H9 (cell line): ENCODE measurements around the gene SDK2. TPM values are rescaled to one million over a fixed set of nuclear protein-coding genes. Genes with fewer than 3 reads are reported as not detected.

Experiments
- DNase-seq: peaks from one replicate; pipeline ENCODE4 v3.0.0-alpha.2; 2017
- H2AFZ ChIP-seq: one replicate; pipeline ENCODE4 v1.6.1; 2013; ENCODE audit warnings: mild to moderate bottlenecking, low read length, control low read depth, moderate library complexity
- H2AK5ac ChIP-seq: 2 replicates; pipeline ENCODE4 v1.6.1; 2013; ENCODE audit warnings: low read length, control low read depth, mixed read lengths; ENCODE audit not compliant: insufficient read length
- H2BK120ac ChIP-seq: one replicate; pipeline ENCODE4 v1.6.1; 2013; ENCODE audit warnings: low read depth, mild to moderate bottlenecking, low read length, control low read depth, inconsistent platforms; ENCODE audit not compliant: poor library complexity, severe bottlenecking
- H2BK12ac ChIP-seq: 2 replicates; pipeline ENCODE4 v1.6.1; 2013; ENCODE audit warnings: low read length, control low read depth, mixed read lengths, low read depth; ENCODE audit not compliant: insufficient read length
- H2BK15ac ChIP-seq: 2 replicates; pipeline ENCODE4 v1.6.1; 2013; ENCODE audit warnings: low read depth, low read length, control low read depth
- H2BK20ac ChIP-seq: one replicate; pipeline ENCODE4 v1.6.1; 2013; ENCODE audit warnings: low read depth, mild to moderate bottlenecking, low read length, control low read depth, inconsistent platforms; ENCODE audit not compliant: poor library complexity, severe bottlenecking
- H2BK5ac ChIP-seq: 2 replicates; pipeline ENCODE4 v1.6.1; 2013; ENCODE audit warnings: low read length, control low read depth, mixed read lengths; ENCODE audit not compliant: insufficient read length
- H3K14ac ChIP-seq: 2 replicates; pipeline ENCODE4 v1.6.1; 2013; ENCODE audit warnings: low read length, control low read depth; ENCODE audit not compliant: insufficient read depth
- H3K18ac ChIP-seq: 2 replicates; pipeline ENCODE4 v1.6.1; 2013; ENCODE audit warnings: low read depth, mild to moderate bottlenecking, mixed read lengths, low read length, control low read depth; ENCODE audit not compliant: insufficient read length
- H3K23ac ChIP-seq: 2 replicates; pipeline ENCODE4 v1.6.1; 2013; ENCODE audit warnings: low read length, control low read depth, mixed read lengths, low read depth; ENCODE audit not compliant: insufficient read length
- H3K23me2 ChIP-seq: 2 replicates; pipeline ENCODE4 v1.6.1; 2013; ENCODE audit warnings: low read depth, mild to moderate bottlenecking, mixed read lengths, low read length, control low read depth; ENCODE audit not compliant: insufficient read length, poor library complexity, severe bottlenecking
- H3K27ac ChIP-seq: 2 replicates; pipeline ENCODE4 v1.5.1; 2013; ENCODE audit warnings: low read length, control low read depth, mixed read lengths, low read depth; ENCODE audit not compliant: insufficient read length
- H3K27me3 ChIP-seq: 2 replicates; pipeline ENCODE4 v1.6.1; 2013; ENCODE audit warnings: low read length, control low read depth, inconsistent platforms; ENCODE audit not compliant: insufficient read depth
- H3K4ac ChIP-seq: 2 replicates; pipeline ENCODE4 v1.6.1; 2013; ENCODE audit warnings: low read depth, mild to moderate bottlenecking, control low read depth, inconsistent platforms, low read length, moderate library complexity
- H3K4me1 ChIP-seq: 2 replicates; pipeline ENCODE4 v1.6.1; 2013; ENCODE audit warnings: low read length, control low read depth, inconsistent platforms; ENCODE audit not compliant: insufficient read depth
- H3K4me2 ChIP-seq: 2 replicates; pipeline ENCODE4 v1.6.1; 2013; ENCODE audit warnings: low read length, control low read depth, mixed read lengths; ENCODE audit not compliant: insufficient read length, insufficient read depth
- H3K56ac ChIP-seq: 2 replicates; pipeline ENCODE4 v1.6.1; 2013; ENCODE audit warnings: low read depth, mild to moderate bottlenecking, mixed read lengths, low read length, control low read depth; ENCODE audit not compliant: insufficient read length
- H3K79me1 ChIP-seq: 2 replicates; pipeline ENCODE4 v1.6.1; 2013; ENCODE audit warnings: low read depth, mild to moderate bottlenecking, moderate library complexity, low read length, control low read depth, inconsistent platforms; ENCODE audit not compliant: insufficient read depth, poor library complexity, severe bottlenecking
- H3K79me2 ChIP-seq: 2 replicates; pipeline ENCODE4 v1.6.1; 2013; ENCODE audit warnings: low read length, control low read depth, inconsistent platforms; ENCODE audit not compliant: insufficient read depth
- H3K9ac ChIP-seq: 2 replicates; pipeline ENCODE4 v1.6.1; 2013; ENCODE audit warnings: low read length, control low read depth, mixed read lengths; ENCODE audit not compliant: insufficient read length; ENCODE audit errors: extremely low read depth
- H3K9me3 ChIP-seq: one replicate; pipeline ENCODE4 v1.6.1; 2013; ENCODE audit warnings: low read depth, low read length, inconsistent platforms; ENCODE audit not compliant: control insufficient read depth
- H3T11ph ChIP-seq: one replicate; pipeline ENCODE4 v1.6.1; 2013; ENCODE audit warnings: mild to moderate bottlenecking, low read length, control low read depth, inconsistent platforms
- H4K20me1 ChIP-seq: one replicate; pipeline ENCODE4 v1.6.1; 2013; ENCODE audit not compliant: control insufficient read depth, insufficient read length, insufficient read depth
- H4K5ac ChIP-seq: 2 replicates; pipeline ENCODE4 v1.6.1; 2013; ENCODE audit warnings: low read depth, mild to moderate bottlenecking, mixed read lengths, low read length, control low read depth; ENCODE audit not compliant: insufficient read length
- H4K8ac ChIP-seq: replicated peaks from 2 replicates; pipeline ENCODE4 v1.6.1; 2013; ENCODE audit warnings: low read length, control low read depth, mixed read lengths, low read depth; ENCODE audit not compliant: insufficient read length
- H4K91ac ChIP-seq: 2 replicates; pipeline ENCODE4 v1.6.1; 2013; ENCODE audit warnings: low read depth, mild to moderate bottlenecking, moderate library complexity, mixed read lengths, low read length, control low read depth; ENCODE audit not compliant: insufficient read length
- H3K27ac Mint-ChIP-seq, 3 experiments: 2 replicates in 2 of 3; 3 replicates in 1 of 3; pipeline ENCODE4 v1.8.0; 2020 to 2021; ENCODE audit warnings: mixed read lengths in 3 of 3, mild to moderate bottlenecking in 1 of 3, moderate library complexity in 1 of 3
- H3K27me3 Mint-ChIP-seq: 2 replicates; pipeline ENCODE4 v1.8.0; 2021; ENCODE audit warnings: low read depth, mild to moderate bottlenecking, moderate library complexity, mixed read lengths
- H3K36me3 Mint-ChIP-seq, 3 experiments: 2 replicates in 2 of 3; 3 replicates in 1 of 3; pipeline ENCODE4 v1.8.0; 2020 to 2021; ENCODE audit warnings: low read depth in 3 of 3, mixed read lengths in 3 of 3; ENCODE audit not compliant: insufficient read depth in 1 of 3
- H3K4me1 Mint-ChIP-seq, 2 experiments: 2 replicates each; pipeline ENCODE4 v1.8.0; 2020; ENCODE audit warnings: mixed read lengths in 2 of 2
- H3K4me3 Mint-ChIP-seq, 2 experiments: 2 replicates in 1 of 2; 3 replicates in 1 of 2; pipeline ENCODE4 v1.8.0; 2020 to 2021; ENCODE audit warnings: mild to moderate bottlenecking in 2 of 2, mixed read lengths in 2 of 2, moderate library complexity in 1 of 2
- H3K9me3 Mint-ChIP-seq, 2 experiments: 2 replicates in 1 of 2; 3 replicates in 1 of 2; pipeline ENCODE4 v1.8.0; 2020; ENCODE audit warnings: mild to moderate bottlenecking in 2 of 2, mixed read lengths in 2 of 2, moderate library complexity in 1 of 2
- WGBS: extraction: QIAGEN DNeasy Blood & Tissue Kit; methylation state at CpG from one replicate; pipeline ENCODE4 v1.1.7; 2013; ENCODE audit warnings: missing lambda C conversion rate, low lambda C conversion rate, mixed read lengths; ENCODE audit not compliant: insufficient read length; ENCODE audit errors: extremely low coverage; 5-methylcytosine and 5-hydroxymethylcytosine counted together
- total RNA-seq: library from RNA; stranded (reverse); gene quantifications from 2 replicates; pipeline ENCODE4 v1.2.1, GENCODE V29; 2021
- TF ChIP-seq, protein P1 (sequence below): fragments of 200-600 bp; sonication (generic); conservative IDR thresholded peaks from 3 replicates; pipeline ENCODE4 v1.8.0; 2021; ENCODE audit warnings: antibody characterized with exemption, mild to moderate bottlenecking

Gene SDK2
- total RNA-seq, 1 experiment from 2014 or later: 9.1 TPM

DNA sequence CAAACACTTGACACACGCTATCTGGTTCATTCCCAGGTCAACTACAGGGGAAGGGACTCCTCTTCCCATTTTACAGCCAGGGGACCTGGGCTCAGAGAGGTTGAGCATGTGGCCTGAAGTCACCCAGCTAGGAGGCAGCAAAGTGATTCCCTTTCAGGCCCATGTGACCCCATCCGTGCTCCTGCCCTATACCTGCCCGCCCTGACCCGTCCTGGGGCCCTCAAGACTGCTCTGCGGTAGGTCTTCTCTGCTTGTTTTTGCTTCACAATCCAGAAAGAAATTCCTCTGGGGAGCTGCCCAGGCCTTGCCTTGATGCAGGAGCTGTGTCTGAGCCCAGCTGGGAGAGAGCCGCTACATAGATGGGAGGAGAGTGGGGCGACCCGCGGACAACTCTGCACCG lies 161.4 kb downstream of the SDK2 start:
- Histone ChIP-seq H3K27ac (no peak overlapping the region), H3K79me2 (no peaks in the 10 kb centered on the region), H3K18ac (no peak overlapping the region), H4K20me1 (no peaks in the 10 kb centered on the region), H3K23ac (no peak overlapping the region), H3K4ac (no peak overlapping the region), H2BK120ac (no peak overlapping the region), H3K14ac (no peak overlapping the region; the same call in 1 of the 2 replicates), H2AK5ac (no peak overlapping the region), H3K9ac (no peak overlapping the region), H2BK20ac (no peak overlapping the region), H3K27me3 (no peaks in the 10 kb centered on the region), H4K91ac (no peak overlapping the region), H3K56ac (no peak overlapping the region), H2BK12ac (no peak overlapping the region), H2AFZ (no peak overlapping the region), H4K5ac (no peak overlapping the region), H3K4me1 (peaks cover 3% of the 10 kb centered on the region; the same call in 1 of the 2 replicates), H3T11ph (no peak overlapping the region), H3K4me2 (no peak overlapping the region), H3K79me1 (no peaks in the 10 kb centered on the region), H3K9me3 (peaks cover 8% of the 10 kb centered on the region), H3K23me2 (no peaks in the 10 kb centered on the region), H2BK5ac (no peak overlapping the region), H2BK15ac (no peak overlapping the region), H4K8ac (no peak overlapping the region)
- Mint-ChIP-seq H3K9me3 (peaks cover 16 to 17% of the 10 kb centered on the region in 2 experiments), H3K4me1 (peaks cover 12 to 23% of the 10 kb centered on the region in 2 experiments), H3K4me3 (no peak overlapping the region), H3K36me3 (peaks cover 11 to 21% (median 13%) of the 10 kb centered on the region in 3 experiments), H3K27ac (no peak overlapping the region; a peak in 1 of 7 replicates), H3K27me3 (no peaks in the 10 kb centered on the region; the same call in 1 of the 2 replicates)
- TF ChIP-seq, protein P1, sequence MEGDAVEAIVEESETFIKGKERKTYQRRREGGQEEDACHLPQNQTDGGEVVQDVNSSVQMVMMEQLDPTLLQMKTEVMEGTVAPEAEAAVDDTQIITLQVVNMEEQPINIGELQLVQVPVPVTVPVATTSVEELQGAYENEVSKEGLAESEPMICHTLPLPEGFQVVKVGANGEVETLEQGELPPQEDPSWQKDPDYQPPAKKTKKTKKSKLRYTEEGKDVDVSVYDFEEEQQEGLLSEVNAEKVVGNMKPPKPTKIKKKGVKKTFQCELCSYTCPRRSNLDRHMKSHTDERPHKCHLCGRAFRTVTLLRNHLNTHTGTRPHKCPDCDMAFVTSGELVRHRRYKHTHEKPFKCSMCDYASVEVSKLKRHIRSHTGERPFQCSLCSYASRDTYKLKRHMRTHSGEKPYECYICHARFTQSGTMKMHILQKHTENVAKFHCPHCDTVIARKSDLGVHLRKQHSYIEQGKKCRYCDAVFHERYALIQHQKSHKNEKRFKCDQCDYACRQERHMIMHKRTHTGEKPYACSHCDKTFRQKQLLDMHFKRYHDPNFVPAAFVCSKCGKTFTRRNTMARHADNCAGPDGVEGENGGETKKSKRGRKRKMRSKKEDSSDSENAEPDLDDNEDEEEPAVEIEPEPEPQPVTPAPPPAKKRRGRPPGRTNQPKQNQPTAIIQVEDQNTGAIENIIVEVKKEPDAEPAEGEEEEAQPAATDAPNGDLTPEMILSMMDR: no peak
- WGBS: no CpG with 5 or more reads among the region's 10 CpGs
- no peak for DNase-seq
